Erythroblast (primary cell): Measurements from ENCODE around the gene TYMS.

Experiments used
- GATA1 ChIP-seq: IDR thresholded peaks from 2 replicates; pipeline ENCODE4 v1.6.1; 2011; ENCODE audit warnings: low read depth, mild to moderate bottlenecking, control low read depth, low read length, moderate library complexity
- POLR2A ChIP-seq: IDR thresholded peaks from 2 replicates; pipeline ENCODE4 v1.6.1; 2011; ENCODE audit warnings: mild to moderate bottlenecking, low read length

DNA sequence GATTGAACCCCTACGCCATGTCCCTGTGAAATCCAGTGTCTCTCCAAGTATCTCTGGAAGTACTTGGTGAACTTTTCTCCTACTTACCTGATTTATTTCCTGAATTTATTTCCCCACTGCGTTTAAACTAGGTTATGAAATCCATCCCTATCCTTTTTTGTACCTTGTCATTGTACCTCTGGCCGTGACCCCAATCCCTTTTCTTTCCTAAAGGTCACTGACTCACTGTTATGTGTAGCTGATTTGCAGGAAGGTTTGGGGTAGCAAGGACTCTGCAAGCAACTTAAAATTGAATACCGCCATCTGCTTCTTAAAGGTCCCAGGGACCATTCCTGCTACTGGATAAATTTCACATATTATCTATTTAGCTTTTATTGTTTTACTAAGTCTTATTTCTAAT is 59.5 kb downstream of the TYMS start:
- no peak for TF ChIP-seq POLR2A
- no peak for TF ChIP-seq GATA1
